ENCODE data around the gene RAB3C.

RAB3C gene

GRCh38 chr5:58724992-58725391, 142.1 kb downstream of the RAB3C start:
- DNase-seq (ENCODE audit: low spot score): no peak

GRCh38 chr5:58731641-58732040, 148.8 kb downstream of the RAB3C start:
- DNase-seq (ENCODE audit: low spot score): no peak

DNA sequence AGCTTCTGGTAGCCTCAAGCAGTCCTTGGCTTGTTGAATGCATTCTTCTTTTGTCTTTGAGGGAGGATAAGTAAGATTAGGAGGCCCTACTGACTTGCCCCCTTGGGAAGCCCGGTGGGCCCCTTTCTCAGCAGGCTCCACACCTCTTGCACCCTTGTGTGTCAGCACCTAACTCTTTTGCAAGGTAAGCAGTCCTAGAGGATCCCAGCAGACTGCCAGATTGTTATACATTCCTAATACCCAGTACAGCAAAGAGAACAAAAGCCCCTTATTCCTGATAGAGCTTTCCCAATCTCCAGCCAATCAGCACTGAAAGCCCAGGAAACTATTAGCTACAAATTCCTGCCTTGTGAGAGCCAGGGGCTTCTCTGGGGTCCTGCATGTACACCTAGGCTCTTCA, 152.8 kb downstream of the RAB3C start:
- no peak for DNase-seq (ENCODE audit: low spot score)

DNA sequence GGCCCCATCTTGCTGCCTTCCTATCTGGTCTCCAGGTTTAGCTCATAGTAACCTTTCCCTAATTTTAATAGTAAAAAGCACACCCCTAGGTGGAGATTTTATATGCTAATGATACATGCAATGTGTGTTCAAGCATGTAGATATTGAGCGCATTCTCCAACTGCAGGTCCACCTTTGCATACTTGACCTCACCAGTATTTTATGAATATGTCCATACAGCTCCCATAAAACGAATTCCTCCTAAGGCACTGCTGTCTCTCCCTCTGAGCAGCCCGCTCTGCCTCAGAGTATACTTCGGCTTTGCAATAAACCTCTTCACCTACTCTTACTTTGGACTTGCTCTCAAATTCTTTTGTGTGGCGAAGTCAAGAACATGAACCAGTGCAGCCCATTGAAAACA, 153.3 kb downstream of the RAB3C start:
- DNase-seq (ENCODE audit: low spot score): no peak

GRCh38 chr5:58737671-58738070, 154.8 kb downstream of the RAB3C start:
- DNase-seq (ENCODE audit: low spot score): no peak

GRCh38 chr5:58738336-58738735, 155.5 kb downstream of the RAB3C start:
- DNase-seq (ENCODE audit: low spot score): no peak

- DNase-seq (ENCODE audit: low spot score): no peak
These were observed 156.2 kb downstream of the RAB3C start for GRCh38 chr5:58739051-58739450.

DNA sequence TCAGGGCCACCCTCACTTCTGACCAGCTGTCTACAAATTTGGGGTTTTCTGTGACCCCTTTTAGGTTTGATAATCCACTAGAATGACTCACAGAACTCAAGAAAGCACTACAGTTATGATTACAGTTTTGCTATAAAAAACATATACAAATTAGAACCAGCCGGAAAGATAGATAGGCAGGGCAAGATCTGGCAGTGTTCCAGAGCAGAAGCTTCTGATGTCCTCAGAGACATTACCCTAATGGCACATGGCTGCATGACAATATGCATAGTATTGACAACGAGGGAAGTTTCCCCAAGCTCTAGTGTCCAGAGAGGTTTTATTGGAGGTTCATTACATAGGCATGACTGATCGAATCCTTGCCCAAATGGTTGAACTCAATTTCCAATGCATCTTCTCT, 158.1 kb downstream of the RAB3C start:
- no peak for DNase-seq (ENCODE audit: low spot score)

DNA sequence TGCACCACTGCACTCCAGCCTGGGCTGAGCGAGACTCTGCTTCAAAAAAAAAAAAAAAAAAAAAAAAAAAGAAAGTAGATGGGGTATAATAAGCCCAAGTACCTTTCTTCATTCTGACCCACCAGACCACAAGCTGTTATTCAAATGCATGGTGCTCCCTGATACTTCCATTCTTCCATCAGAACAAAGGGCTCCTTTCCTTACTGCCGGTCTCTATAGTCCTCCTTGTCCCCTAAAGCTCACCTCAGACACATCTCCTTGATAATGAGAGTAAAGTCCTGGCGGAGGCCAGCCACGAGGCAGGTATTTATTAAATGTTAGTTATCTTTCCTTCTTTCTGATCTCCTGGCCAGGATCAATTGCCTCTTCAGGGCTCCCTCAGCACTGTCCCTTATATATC, 162.5 kb downstream of the RAB3C start:
- peak; percentile 10 for DNase-seq (ENCODE audit: low spot score)

GRCh38 chr5:58746321-58746720, 163.4 kb downstream of the RAB3C start:
- no peak for DNase-seq (ENCODE audit: low spot score)

- DNase-seq (ENCODE audit: low spot score): no peak
These were observed 167.2 kb downstream of the RAB3C start for GRCh38 chr5:58750036-58750435.

- no peak for DNase-seq (ENCODE audit: low spot score)
These were observed 168.5 kb downstream of the RAB3C start for GRCh38 chr5:58751222-58751837.

DNA sequence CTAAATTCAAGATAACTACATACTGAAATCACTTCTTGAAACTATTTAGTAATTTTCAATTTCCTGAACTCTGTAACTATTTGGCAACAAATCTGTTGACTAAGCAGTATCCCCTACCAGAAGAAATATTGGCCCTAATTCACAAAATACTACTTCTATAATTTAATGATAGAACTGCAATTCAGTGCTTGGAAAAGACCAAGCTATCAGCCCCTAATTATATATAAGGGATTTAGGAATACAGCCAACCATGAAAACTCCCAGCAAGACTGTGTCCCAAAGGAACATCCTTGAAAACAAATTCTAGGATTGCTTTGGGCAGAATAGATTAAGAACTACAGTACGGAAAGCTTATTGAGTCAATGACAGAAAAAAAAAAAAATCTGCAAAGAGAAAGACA, 169.2 kb downstream of the RAB3C start:
- no peak for DNase-seq (ENCODE audit: low spot score)

GRCh38 chr5:58753446-58753845, 170.6 kb downstream of the RAB3C start:
- no peak for DNase-seq (ENCODE audit: low spot score)

GRCh38 chr5:58754250-58754649, 171.4 kb downstream of the RAB3C start:
- DNase-seq (ENCODE audit: low spot score): no peak

DNA sequence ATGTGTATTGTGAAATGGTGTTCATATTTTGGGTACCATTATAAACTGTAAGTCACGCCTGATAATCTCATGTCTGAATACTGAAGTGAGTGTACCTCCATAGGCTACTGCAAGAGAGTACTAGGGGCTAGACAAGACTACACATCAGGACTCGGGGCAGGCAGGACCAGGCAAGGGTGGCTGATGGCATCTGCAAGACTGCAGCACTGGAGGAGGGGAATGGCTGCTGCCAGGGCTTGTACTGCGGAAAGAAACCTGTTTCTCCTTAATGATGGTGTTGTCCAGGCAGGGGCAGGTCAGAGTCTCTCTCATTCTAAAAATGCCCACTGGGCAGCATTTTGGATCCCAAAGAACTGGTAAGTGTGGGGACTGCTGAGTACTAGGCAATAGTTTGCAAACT, 172.5 kb downstream of the RAB3C start:
- DNase-seq (ENCODE audit: low spot score): no peak

DNA sequence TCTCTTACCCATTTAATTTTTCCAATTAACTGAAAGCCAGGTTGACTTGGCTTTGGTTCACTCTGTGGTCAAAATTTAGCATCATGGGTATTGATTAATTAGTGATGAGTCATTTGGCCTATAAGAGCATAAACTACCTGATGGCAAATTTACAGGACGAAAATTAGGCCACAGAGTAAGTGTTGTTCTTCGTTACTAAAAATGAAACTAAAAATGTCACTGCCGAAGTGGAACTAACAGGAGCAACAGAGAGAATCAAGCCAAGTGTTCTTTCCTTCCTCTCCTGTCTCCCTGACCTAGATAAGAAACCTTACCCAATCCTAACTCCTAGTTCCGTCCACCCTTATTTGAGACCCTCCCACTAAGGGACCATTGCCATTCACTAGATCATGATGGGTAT, 176.9 kb downstream of the RAB3C start:
- DNase-seq (ENCODE audit: low spot score): no peak

DNA sequence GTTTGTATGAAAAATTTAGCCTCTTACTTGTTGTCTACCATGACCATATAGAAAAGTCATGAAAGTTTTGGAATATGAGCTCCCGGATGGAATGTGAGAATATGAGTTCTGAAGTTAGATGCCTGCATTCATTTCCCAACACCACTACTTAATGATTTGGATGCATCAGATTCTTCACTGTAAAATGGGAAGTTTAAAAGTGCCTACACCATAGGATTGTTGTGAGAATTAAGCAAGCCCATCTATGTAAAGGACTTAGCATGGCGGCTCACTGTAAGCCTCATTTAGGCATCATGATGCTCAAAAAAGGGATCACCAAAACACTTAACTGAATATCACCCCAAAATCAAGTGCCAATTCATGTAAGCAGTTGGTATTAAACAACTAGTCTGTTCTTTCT, 177.3 kb downstream of the RAB3C start:
- no peak for DNase-seq (ENCODE audit: low spot score)

DNA sequence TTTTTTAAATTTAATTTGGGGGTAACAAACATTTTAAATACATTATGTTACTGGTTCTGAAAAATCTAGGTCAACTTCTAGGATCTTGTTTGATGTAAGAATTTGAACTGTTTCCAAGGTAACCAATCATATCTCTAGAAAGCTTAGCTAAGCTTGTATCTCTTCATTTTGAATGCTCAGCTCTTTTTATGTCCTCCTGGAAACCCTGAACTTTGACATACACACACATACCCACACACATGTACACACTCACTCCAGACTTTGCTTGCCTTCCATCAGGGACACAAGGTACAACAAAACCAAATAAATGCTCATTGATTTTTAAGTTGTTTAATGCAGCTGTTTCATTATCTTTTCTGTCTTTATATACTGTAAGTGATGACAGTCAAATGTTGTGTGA, 178.5 kb downstream of the RAB3C start:
- DNase-seq (ENCODE audit: low spot score): no peak

- no peak for DNase-seq (ENCODE audit: low spot score)
These were observed 180.5 kb downstream of the RAB3C start for GRCh38 chr5:58763390-58763789.

- DNase-seq (ENCODE audit: low spot score): no peak
These were observed 181.3 kb downstream of the RAB3C start for GRCh38 chr5:58764199-58764598.

GRCh38 chr5:58765058-58765457, 182.2 kb downstream of the RAB3C start:
- no peak for DNase-seq (ENCODE audit: low spot score)

- DNase-seq (ENCODE audit: low spot score): no peak
These were observed 184.2 kb downstream of the RAB3C start for GRCh38 chr5:58767104-58767503.

DNA sequence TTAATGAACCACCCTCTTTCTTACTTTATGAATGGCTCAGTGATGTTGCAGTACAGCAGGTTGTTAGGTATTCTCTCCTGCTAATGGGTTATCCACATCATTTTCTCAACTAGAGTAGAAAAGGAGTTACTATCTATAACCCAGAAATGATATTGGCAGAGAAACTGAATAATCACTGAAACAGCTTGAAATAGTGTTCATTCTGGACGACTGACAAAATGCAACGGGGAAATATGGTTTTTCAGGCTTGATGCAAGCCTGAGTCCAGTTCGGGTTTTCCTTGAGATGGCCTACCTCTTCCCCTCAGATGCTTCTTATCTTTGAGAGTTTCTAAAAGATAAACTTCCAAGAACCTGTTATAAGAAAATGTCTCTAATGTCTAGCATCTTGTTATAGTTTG, 187.3 kb downstream of the RAB3C start:
- DNase-seq (ENCODE audit: low spot score): no peak
